H1 (cell line): ENCODE data around the gene PRRT1B.
"Not testable (repeated sequence)": the region's sequence is repeated elsewhere in the genome, so short reads cannot be mapped to it uniquely, and the experiment has no call there.

Experiments used
- ATF3 ChIP-seq: IDR thresholded peaks from 2 replicates; pipeline ENCODE4 v1.6.1; 2011; ENCODE audit warnings: low read depth, mild to moderate bottlenecking, low read length; ENCODE audit not compliant: insufficient read depth
- CTCF ChIP-seq, 3 experiments: IDR thresholded peaks; 1 replicate in 2 of 3; 2 replicates in 1 of 3; pipeline versions ENCODE4 v1.5.1 to v1.6.1; 2011; ENCODE audit warnings: low read length in 3 of 3, mild to moderate bottlenecking in 3 of 3, inconsistent platforms in 2 of 3, low read depth in 1 of 3, moderate library complexity in 1 of 3; ENCODE audit not compliant: insufficient read depth in 1 of 3; ENCODE audit errors: control extremely low read depth in 1 of 3
- MAFK ChIP-seq: IDR thresholded peaks from 2 replicates; pipeline ENCODE4 v1.6.1; 2012; ENCODE audit warnings: low read depth, mild to moderate bottlenecking, improper control_type of control experiment, low read length
- PHF8 ChIP-seq: fragments of 200-600 bp; sonication (generic); conservative IDR thresholded peaks from 2 replicates; pipeline ENCODE4 v1.7.1; 2012; ENCODE audit warnings: low read depth, mild to moderate bottlenecking, inconsistent platforms, low read length, moderate library complexity

GRCh38 chr9:131549186-131549585 lies 3.9 kb downstream of the PRRT1B start:
- TF ChIP-seq ATF3; MAFK; CTCF (IDR thresholded peaks at IDR 0.05; ENCODE audit: control extremely low read depth in 1 of 3, insufficient read depth in 1 of 3, low read depth in 1 of 3, low read length in 3 of 3); PHF8: not testable (repeated sequence)
